ENCODE measurements around the gene ACP7. TPM values are rescaled to one million over a fixed set of nuclear protein-coding genes. Genes with fewer than 3 reads are reported as not detected.

ACP7 gene
- total RNA-seq, 2 donors from 2014 or later, result 0.80 TPM; not detected in 1

DNA sequence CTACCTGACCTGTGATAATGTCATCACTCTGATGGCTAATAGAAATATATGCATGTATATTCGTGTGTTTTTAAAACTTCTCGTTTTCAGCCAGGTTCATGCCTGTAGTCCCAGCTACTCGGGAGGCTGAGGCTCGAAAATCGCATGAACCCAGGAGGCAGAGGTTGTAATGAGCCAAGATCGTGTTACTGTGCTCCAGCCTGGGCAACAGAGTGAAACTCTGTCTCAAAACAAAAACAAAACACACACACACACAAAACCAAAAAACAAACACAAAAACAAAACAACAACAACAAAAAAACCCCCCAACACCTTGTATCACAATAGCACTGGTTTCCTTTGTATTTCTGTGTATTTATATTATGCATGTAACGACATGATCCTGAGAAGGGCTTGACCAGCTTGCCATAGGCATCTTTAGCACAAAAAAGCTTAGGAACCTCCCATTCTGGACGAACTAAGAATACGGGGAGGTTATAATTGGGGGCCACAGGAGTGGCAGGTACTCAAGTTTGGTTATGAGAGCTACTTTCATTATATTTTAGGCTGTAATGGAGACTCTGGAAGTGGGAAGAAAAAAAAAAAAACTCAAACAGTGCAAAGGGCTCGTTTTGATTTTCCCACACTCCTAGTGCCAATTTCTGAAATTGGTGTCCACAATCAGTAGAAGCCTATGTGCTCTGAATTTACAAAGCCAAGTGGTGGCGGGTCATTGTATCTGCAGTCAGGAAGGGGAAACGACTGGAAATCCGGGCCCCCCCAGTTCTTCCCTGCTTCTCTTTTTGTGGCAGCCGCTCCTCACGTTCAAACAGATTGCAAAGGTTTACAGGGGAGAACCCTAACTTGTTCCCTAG lies 1.2 kb upstream of the ACP7 start:
- TF ChIP-seq POLR2A (IDR thresholded peaks at IDR 0.05) (no peak), CTCF (IDR thresholded peaks at IDR 0.05) (no peak), POLR2AphosphoS5 (IDR thresholded peaks at IDR 0.05) (no peak)
- Histone ChIP-seq H3K4me1 (replicated peaks) (peaks cover 2% of the 10 kb centered on the region), H3K27me3 (replicated peaks; ENCODE audit: insufficient read depth) (peaks cover 3% of the 10 kb centered on the region), H3K27ac (no peak overlapping the region), H3K9me3 (no peaks in the 10 kb centered on the region), H3K36me3 (no peaks in the 10 kb centered on the region), H3K4me3 (no peak overlapping the region)
- DNase-seq (ENCODE audit: low spot score), result no peak
- intact Hi-C loops (cut with DNase I), result no loop called here
- 15% methylated on average over 15 of the region's 15 CpGs for WGBS

- intact Hi-C loops (cut with DNase I), result no loop called here
- no peaks in the 10 kb centered on the region for H3K9me3 ChIP-seq
- TF ChIP-seq CTCF (IDR thresholded peaks at IDR 0.05), result no peak
- no peak for TF ChIP-seq POLR2AphosphoS5 (IDR thresholded peaks at IDR 0.05)
- TF ChIP-seq POLR2A (IDR thresholded peaks at IDR 0.05), result no peak
- DNase-seq (ENCODE audit: low spot score), result no peak
- no peaks in the 10 kb centered on the region for H3K36me3 ChIP-seq
- WGBS, result 2% methylated on average over 14 of the region's 14 CpGs
- peaks cover 2% of the 10 kb centered on the region for H3K4me1 ChIP-seq (replicated peaks)
- no peak overlapping the region for H3K27ac ChIP-seq
- peak overlapping the region; percentile 20 to 26 for H3K4me3 ChIP-seq
- H3K27me3 ChIP-seq (replicated peaks; ENCODE audit: insufficient read depth), result peaks cover 3% of the 10 kb centered on the region
These were observed 577 bp upstream of the ACP7 start for GRCh38 chr19:39083599-39083982.

GRCh38 chr19:39084732-39085080 lies 538 bp downstream of the ACP7 start:
- Histone ChIP-seq H3K36me3 (no peaks in the 10 kb centered on the region), H3K27me3 (replicated peaks; ENCODE audit: insufficient read depth) (peaks cover 3% of the 10 kb centered on the region), H3K9me3 (no peaks in the 10 kb centered on the region), H3K4me1 (replicated peaks) (peaks cover 2% of the 10 kb centered on the region), H3K4me3 (no peak overlapping the region), H3K27ac (no peak overlapping the region)
- intact Hi-C loops (cut with DNase I), result no loop called here
- no peak for TF ChIP-seq POLR2AphosphoS5 (IDR thresholded peaks at IDR 0.05)
- no peak for DNase-seq (ENCODE audit: low spot score)
- WGBS, result 77% methylated on average over 7 of the region's 7 CpGs

GRCh38 chr19:39085392-39085791 lies 1.2 kb downstream of the ACP7 start:
- Histone ChIP-seq H3K36me3 (no peaks in the 10 kb centered on the region), H3K9me3 (no peaks in the 10 kb centered on the region), H3K4me3 (no peak overlapping the region), H3K27ac (no peak overlapping the region), H3K27me3 (replicated peaks; ENCODE audit: insufficient read depth) (peaks cover 3% of the 10 kb centered on the region), H3K4me1 (replicated peaks) (peaks cover 2% of the 10 kb centered on the region)
- no peak for TF ChIP-seq CTCF (IDR thresholded peaks at IDR 0.05)
- TF ChIP-seq POLR2A (IDR thresholded peaks at IDR 0.05), result no peak
- TF ChIP-seq POLR2AphosphoS5 (IDR thresholded peaks at IDR 0.05), result no peak
- 86% methylated on average over 8 of the region's 8 CpGs for WGBS
- no peak for DNase-seq (ENCODE audit: low spot score)
- intact Hi-C loops (cut with DNase I), result no loop called here

DNA sequence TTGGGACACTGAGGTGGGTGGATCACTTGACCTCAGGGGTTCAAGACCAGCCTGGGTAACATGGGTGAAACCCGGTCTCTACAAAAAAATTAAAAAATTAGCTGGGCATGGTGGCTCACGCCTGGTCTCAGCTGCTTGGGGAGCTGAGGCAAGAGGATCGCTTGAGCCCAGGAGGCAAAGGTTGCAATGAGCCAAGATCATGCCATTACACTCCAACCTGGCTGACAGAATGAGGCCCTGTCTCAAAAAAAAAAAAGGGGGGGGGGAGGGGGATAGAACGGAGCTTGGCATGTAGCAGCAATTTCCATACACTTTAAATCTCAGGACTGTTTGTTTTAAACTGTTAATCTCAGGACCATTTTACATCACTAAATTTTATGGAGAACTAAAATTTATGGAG lies 2.2 kb downstream of the ACP7 start:
- 59% methylated on average over 4 of the region's 4 CpGs for WGBS
- intact Hi-C loops (cut with DNase I), result no loop called here
- no peak for DNase-seq (ENCODE audit: low spot score)
- Histone ChIP-seq H3K27me3 (replicated peaks; ENCODE audit: insufficient read depth) (peaks cover 3% of the 10 kb centered on the region), H3K27ac (no peak overlapping the region), H3K9me3 (no peaks in the 10 kb centered on the region), H3K36me3 (no peaks in the 10 kb centered on the region), H3K4me3 (no peak overlapping the region), H3K4me1 (replicated peaks) (peaks cover 2% of the 10 kb centered on the region)
- TF ChIP-seq CTCF (IDR thresholded peaks at IDR 0.05), result no peak
- TF ChIP-seq POLR2A (IDR thresholded peaks at IDR 0.05), result no peak
- no peak for TF ChIP-seq POLR2AphosphoS5 (IDR thresholded peaks at IDR 0.05)

Data from prostate gland (tissue), 2 donors.